ENCODE results near the gene SPINT1.

SPINT1 gene

GRCh38 chr15:40803076-40803475 lies 40.8 kb upstream of the SPINT1 start:
- Histone ChIP-seq H4K20me1 (ENCODE audit: insufficient read depth, low read length) (no peaks in the 10 kb centered on the region), H2AFZ (ENCODE audit: low read depth, low read length) (no peak overlapping the region), H3K4me1 (ENCODE audit: low read length) (peaks cover 5% of the 10 kb centered on the region), H3K9ac (ENCODE audit: low read length) (no peak overlapping the region), H3K27ac (ENCODE audit: low read length) (no peak overlapping the region), H3K9me3 (ENCODE audit: insufficient read depth, low read length) (no peaks in the 10 kb centered on the region), H3K79me2 (ENCODE audit: low read length) (peaks cover 10% of the 10 kb centered on the region), H3K4me2 (ENCODE audit: low read length) (no peak overlapping the region), H3K36me3 (replicated peaks; ENCODE audit: low read depth, low read length) (no peaks in the 10 kb centered on the region), H3K27me3 (ENCODE audit: low read depth, low read length) (no peaks in the 10 kb centered on the region), H3K4me3 (ENCODE audit: low read length) (no peak overlapping the region)
- TF ChIP-seq EZH2phosphoT487 (IDR thresholded peaks at IDR 0.05; ENCODE audit: low read depth) (no peak), CTCF (IDR thresholded peaks at IDR 0.05; ENCODE audit: low read depth, low read length) (no peak)

GRCh38 chr15:40803688-40804087 lies 40.2 kb upstream of the SPINT1 start:
- no peaks in the 10 kb centered on the region for H3K27me3 ChIP-seq (ENCODE audit: low read depth, low read length)
- no peak overlapping the region for H2AFZ ChIP-seq (ENCODE audit: low read depth, low read length)
- no peaks in the 10 kb centered on the region for H3K36me3 ChIP-seq (replicated peaks; ENCODE audit: low read depth, low read length)
- H3K9me3 ChIP-seq (ENCODE audit: insufficient read depth, low read length): no peaks in the 10 kb centered on the region
- H3K4me3 ChIP-seq (ENCODE audit: low read length): no peak overlapping the region
- H3K4me1 ChIP-seq (ENCODE audit: low read length): peaks cover 11% of the 10 kb centered on the region
- no peak overlapping the region for H3K9ac ChIP-seq (ENCODE audit: low read length)
- TF ChIP-seq CTCF (IDR thresholded peaks at IDR 0.05; ENCODE audit: low read depth, low read length): no peak
- TF ChIP-seq EZH2phosphoT487 (IDR thresholded peaks at IDR 0.05; ENCODE audit: low read depth): no peak
- H3K79me2 ChIP-seq (ENCODE audit: low read length): peaks cover 10% of the 10 kb centered on the region
- H3K4me2 ChIP-seq (ENCODE audit: low read length): no peak overlapping the region
- no peaks in the 10 kb centered on the region for H4K20me1 ChIP-seq (ENCODE audit: insufficient read depth, low read length)
- H3K27ac ChIP-seq (ENCODE audit: low read length): no peak overlapping the region

- Histone ChIP-seq H3K4me1 (ENCODE audit: low read length) (peaks cover 12% of the 10 kb centered on the region), H3K4me3 (ENCODE audit: low read length) (peak overlapping the region; percentile 83)
Measured at GRCh38 chr15:40806672-40807027, 37.2 kb upstream of the SPINT1 start.

More at GRCh38 chr15:40806672-40807027, 37.2 kb upstream of the SPINT1 start:
- Histone ChIP-seq H3K36me3 (replicated peaks; ENCODE audit: low read depth, low read length) (no peaks in the 10 kb centered on the region), H4K20me1 (ENCODE audit: insufficient read depth, low read length) (no peaks in the 10 kb centered on the region), H3K9ac (ENCODE audit: low read length) (peak overlapping the region; percentile 94), H3K27ac (ENCODE audit: low read length) (peak overlapping the region; percentile 79), H2AFZ (ENCODE audit: low read depth, low read length) (peak overlapping the region; percentile 93), H3K9me3 (ENCODE audit: insufficient read depth, low read length) (no peaks in the 10 kb centered on the region), H3K79me2 (ENCODE audit: low read length) (peaks cover 10% of the 10 kb centered on the region), H3K27me3 (ENCODE audit: low read depth, low read length) (no peaks in the 10 kb centered on the region), H3K4me2 (ENCODE audit: low read length) (peak overlapping the region; percentile 95)
- TF ChIP-seq EZH2phosphoT487 (IDR thresholded peaks at IDR 0.05; ENCODE audit: low read depth) (no peak), CTCF (IDR thresholded peaks at IDR 0.05; ENCODE audit: low read depth, low read length) (no peak)
